Nephron progenitor cell (in vitro differentiated cells): ENCODE data around the gene USP9X.

Source experiments
- DNase-seq: peaks from one replicate; pipeline ENCODE4 v3.0.0; 2021
- H3K27ac Mint-ChIP-seq: 2 replicates; pipeline ENCODE4 v1.8.0; 2021; ENCODE audit warnings: mild to moderate bottlenecking, moderate library complexity, mixed read lengths
- H3K27me3 Mint-ChIP-seq: 2 replicates; pipeline ENCODE4 v1.8.0; 2021; ENCODE audit warnings: mild to moderate bottlenecking, low read depth, mixed read lengths; ENCODE audit not compliant: poor library complexity
- H3K36me3 Mint-ChIP-seq: 2 replicates; pipeline ENCODE4 v1.8.0; 2021; ENCODE audit warnings: low read depth, mixed read lengths
- H3K4me1 Mint-ChIP-seq: 2 replicates; pipeline ENCODE4 v1.8.0; 2021; ENCODE audit warnings: mixed read lengths
- H3K4me3 Mint-ChIP-seq: 2 replicates; pipeline ENCODE4 v1.8.0; 2021; ENCODE audit warnings: mild to moderate bottlenecking, moderate library complexity, mixed read lengths
- H3K9me3 Mint-ChIP-seq: 2 replicates; pipeline ENCODE4 v1.8.0; 2021; ENCODE audit warnings: mild to moderate bottlenecking, moderate library complexity, mixed read lengths
- TF ChIP-seq, protein P1 (sequence below): fragments of 200-600 bp; sonication (generic); IDR thresholded peaks from 2 replicates; pipeline ENCODE4 v1.5.0; 2021; ENCODE audit warnings: antibody characterized with exemption

The USP9X gene

DNA sequence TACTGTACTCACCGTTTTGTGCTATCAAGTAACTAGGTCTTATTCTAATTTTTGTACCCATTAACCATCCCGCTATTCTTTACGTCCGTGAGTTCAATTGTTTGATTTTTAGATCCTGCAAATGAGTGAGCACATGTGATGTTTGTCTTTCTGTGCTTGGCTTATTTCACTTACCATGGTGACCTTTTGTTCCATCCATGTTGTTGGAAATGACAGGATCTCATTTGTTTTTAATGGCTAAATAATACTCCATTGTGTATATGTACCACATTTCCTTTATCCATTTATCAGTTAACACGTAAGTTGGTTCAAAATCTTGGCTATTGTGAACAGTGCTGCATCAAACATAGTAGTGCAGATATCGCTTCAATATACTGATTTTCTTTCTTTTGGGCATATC, 48.3 kb downstream of the USP9X start:
- H3K27me3 Mint-ChIP-seq = no peaks in the 10 kb centered on the region
- H3K9me3 Mint-ChIP-seq = peaks cover 10% of the 10 kb centered on the region
- TF ChIP-seq, protein P1, sequence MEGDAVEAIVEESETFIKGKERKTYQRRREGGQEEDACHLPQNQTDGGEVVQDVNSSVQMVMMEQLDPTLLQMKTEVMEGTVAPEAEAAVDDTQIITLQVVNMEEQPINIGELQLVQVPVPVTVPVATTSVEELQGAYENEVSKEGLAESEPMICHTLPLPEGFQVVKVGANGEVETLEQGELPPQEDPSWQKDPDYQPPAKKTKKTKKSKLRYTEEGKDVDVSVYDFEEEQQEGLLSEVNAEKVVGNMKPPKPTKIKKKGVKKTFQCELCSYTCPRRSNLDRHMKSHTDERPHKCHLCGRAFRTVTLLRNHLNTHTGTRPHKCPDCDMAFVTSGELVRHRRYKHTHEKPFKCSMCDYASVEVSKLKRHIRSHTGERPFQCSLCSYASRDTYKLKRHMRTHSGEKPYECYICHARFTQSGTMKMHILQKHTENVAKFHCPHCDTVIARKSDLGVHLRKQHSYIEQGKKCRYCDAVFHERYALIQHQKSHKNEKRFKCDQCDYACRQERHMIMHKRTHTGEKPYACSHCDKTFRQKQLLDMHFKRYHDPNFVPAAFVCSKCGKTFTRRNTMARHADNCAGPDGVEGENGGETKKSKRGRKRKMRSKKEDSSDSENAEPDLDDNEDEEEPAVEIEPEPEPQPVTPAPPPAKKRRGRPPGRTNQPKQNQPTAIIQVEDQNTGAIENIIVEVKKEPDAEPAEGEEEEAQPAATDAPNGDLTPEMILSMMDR = no peak
- H3K4me1 Mint-ChIP-seq = no peaks in the 10 kb centered on the region
- H3K4me3 Mint-ChIP-seq = no peak overlapping the region
- DNase-seq = no peak
- H3K36me3 Mint-ChIP-seq = peaks cover 70% of the 10 kb centered on the region
- H3K27ac Mint-ChIP-seq = no peak overlapping the region

DNA sequence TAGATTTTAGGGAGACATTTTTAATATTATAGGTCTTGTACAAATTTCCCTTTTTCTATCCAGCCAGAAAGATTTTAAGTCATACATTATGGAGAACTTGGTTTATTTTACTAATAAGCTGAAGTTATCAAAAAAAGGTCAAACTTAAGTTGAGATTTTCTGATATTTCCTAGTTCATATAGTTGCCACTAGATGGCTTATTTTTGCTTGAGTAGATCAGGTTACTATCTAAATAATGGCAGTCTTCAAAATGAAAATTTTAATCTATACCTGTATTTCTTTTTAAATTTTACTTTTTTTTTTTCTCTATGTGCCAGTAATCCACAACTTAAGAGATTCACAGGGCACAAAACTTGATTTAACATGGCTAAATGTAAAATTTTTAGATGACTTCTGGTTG, 52.3 kb downstream of the USP9X start:
- Mint-ChIP-seq H3K9me3 (peaks cover 7% of the 10 kb centered on the region), H3K4me1 (no peaks in the 10 kb centered on the region), H3K4me3 (no peak overlapping the region), H3K36me3 (peaks cover 57% of the 10 kb centered on the region), H3K27ac (no peak overlapping the region), H3K27me3 (no peaks in the 10 kb centered on the region)
- TF ChIP-seq, protein P1 = peak; percentile 45
- DNase-seq = no peak

DNA sequence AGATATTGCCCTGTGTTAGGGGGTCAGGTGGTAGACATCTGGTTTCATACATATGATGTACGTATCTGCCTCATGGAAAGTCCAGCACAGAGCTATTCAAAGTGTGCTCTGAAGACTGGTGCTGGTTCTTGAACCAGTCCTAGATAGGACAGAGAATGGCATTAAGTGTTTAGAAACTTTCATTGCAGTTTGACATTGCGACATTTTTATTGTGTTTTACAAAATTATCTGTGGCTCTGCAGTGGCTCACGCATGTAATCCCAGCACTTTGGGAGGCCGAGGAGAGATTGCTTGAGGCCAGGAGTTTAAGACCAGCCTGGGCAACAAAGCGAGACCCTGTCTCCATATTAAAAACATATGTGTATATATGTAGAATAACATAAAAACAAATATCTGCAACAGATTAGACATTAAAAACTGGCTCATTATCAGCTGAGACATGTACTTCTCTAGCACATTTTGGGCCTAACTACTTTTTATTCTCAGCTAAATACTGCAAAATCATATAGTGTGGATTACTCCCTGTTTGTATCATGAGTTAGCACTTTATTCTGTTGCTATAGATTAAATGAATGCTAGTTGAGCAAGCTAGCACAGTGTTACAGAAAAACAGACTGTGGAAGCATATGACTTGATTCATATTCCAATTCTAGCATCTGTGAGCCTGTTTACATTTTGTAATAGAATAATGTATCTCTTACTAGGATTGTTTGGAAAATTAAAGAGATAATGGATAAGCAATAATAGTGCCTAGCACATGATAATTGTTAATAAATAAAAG, 57.1 kb downstream of the USP9X start:
- H3K27me3 Mint-ChIP-seq = no peaks in the 10 kb centered on the region
- DNase-seq = no peak
- no peak overlapping the region for H3K27ac Mint-ChIP-seq
- H3K9me3 Mint-ChIP-seq = peaks cover 3% of the 10 kb centered on the region
- TF ChIP-seq, protein P1 = no peak
- no peaks in the 10 kb centered on the region for H3K4me1 Mint-ChIP-seq
- H3K36me3 Mint-ChIP-seq = peaks cover 40% of the 10 kb centered on the region
- no peak overlapping the region for H3K4me3 Mint-ChIP-seq

DNA sequence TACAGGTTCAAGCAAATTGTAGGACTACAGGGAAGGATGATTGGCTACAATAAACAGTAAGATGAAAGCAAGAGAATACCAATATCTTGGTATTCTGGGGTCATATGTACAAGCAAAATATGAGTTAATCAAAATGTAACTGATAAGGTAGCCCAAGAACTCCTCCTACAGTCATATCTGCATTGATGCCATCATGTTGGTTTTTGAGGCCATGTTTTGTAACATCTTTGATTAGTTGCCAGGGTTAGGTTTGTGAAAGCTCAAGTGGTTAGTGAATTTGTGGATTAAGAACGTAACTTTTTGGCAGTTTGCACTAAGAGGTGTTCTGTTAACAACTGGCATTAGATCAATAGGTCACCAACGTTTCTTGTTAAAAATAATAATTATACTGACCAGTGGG, 59.6 kb downstream of the USP9X start:
- TF ChIP-seq, protein P1 = no peak
- peaks cover 52% of the 10 kb centered on the region for H3K36me3 Mint-ChIP-seq
- no peaks in the 10 kb centered on the region for H3K27me3 Mint-ChIP-seq
- DNase-seq = no peak
- no peak overlapping the region for H3K4me3 Mint-ChIP-seq
- no peak overlapping the region for H3K27ac Mint-ChIP-seq
- peaks cover 3% of the 10 kb centered on the region for H3K9me3 Mint-ChIP-seq
- no peaks in the 10 kb centered on the region for H3K4me1 Mint-ChIP-seq

DNA sequence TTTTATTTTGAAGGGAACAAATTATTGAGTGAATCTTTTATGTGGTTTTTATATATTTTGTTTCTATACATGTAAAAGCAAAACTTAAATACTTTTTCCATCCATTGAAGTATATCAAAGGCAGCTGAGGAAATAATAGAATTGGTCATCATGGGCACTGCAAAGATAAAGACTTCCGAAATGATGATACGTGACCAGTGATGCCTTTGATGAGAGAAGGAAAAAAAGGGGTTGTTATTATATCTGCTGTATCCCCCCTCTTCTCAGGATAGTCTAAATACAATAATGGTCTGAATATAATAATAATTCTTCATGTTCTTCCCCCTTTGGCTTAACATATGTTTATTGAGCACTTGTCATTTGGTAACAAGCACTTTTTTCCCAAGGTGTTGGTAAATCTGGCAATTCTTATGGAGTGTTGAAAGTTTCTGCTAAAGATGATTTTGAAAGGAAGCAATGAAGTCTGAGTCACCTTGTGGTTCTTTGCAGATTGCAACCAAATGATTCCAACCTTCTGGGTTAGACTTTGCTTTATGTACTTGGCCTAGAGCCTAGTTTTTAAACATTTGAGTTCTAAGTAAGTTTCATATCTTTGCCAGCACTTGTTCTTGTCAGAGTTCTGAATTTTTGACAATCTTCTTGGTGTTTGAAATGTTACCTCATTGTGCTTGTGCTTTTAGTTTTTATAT, 60.8 kb downstream of the USP9X start:
- no peaks in the 10 kb centered on the region for H3K27me3 Mint-ChIP-seq
- peaks cover 58% of the 10 kb centered on the region for H3K36me3 Mint-ChIP-seq
- no peaks in the 10 kb centered on the region for H3K4me1 Mint-ChIP-seq
- no peak overlapping the region for H3K4me3 Mint-ChIP-seq
- no peak overlapping the region for H3K27ac Mint-ChIP-seq
- TF ChIP-seq, protein P1 = no peak
- H3K9me3 Mint-ChIP-seq = peaks cover 3% of the 10 kb centered on the region
- DNase-seq = no peak
